ENCODE data around the gene F11R. TPM values are rescaled to one million over a fixed set of nuclear protein-coding genes. Genes with fewer than 3 reads are reported as not detected.

F11R gene
- total RNA-seq: 0.78 and 0.86 TPM in 2 replicates

DNA sequence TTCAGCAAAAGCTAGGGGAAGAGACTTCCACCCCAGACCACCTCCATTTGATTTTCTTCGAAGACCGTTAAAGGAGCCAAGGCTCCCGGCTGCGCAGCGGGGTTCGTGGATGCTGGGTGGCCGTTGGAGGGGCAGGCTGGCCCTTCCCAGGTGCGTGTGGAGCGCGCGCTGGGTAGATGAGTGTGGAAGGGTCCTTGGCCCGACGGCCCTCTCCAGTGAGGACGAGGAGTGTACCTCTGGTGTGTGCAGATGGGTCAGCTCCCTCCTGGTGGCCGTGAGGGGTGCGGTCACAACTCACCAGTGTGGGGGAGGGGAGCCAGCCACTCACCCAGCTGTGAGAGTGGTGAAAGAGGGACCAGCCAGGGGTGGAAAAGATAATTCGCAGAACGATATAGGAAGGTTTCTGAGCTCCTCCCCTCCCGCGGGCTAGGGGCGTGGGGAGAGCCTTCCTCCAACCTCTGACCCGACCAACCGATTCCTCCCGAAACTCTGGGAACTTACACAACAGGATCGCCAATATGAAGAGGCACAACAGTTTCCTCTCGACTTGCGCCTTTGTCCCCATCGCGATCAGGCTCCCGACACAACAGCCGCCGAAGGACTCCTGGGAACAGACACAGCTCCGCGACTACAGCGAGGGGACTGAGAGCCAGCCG lies at the start of gene F11R:
Gene F11R (minus strand): TSS at position 644 of the 656 bp plus-strand sequence. CDS start 79 bp downstream, at position 565.

DNA sequence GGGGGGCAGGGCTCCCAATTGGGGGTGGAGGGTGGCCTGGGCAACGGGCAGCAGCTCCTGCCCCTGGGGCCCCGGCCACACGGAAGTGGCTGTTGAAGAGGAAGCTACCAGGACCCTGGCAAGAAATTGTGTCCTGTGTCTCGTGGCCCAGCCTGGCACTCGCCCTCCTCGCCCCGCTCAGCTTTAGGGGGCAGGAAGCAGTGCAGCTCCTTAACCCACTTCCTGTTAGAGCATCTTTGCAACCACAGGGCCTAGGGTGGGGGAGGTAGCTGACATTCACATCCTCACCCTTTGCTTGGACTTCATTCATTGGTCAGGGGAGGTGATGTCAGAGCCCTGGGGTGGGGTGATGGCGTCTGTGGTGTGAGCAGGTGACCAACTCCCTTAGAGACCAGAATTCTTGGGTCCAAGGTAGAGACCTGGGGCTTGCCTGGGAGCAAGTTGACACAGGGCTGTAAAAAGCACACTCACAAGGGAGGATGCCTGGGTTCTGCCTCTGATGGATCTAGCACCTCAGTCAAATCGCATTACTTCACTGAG lies 48.8 kb upstream of the F11R start, which contains the start of gene ARHGAP30:
Gene ARHGAP30 (minus strand): TSS at position 161 of the 540 bp plus-strand sequence. CDS start 267 bp downstream, outside the sequence.

DNA sequence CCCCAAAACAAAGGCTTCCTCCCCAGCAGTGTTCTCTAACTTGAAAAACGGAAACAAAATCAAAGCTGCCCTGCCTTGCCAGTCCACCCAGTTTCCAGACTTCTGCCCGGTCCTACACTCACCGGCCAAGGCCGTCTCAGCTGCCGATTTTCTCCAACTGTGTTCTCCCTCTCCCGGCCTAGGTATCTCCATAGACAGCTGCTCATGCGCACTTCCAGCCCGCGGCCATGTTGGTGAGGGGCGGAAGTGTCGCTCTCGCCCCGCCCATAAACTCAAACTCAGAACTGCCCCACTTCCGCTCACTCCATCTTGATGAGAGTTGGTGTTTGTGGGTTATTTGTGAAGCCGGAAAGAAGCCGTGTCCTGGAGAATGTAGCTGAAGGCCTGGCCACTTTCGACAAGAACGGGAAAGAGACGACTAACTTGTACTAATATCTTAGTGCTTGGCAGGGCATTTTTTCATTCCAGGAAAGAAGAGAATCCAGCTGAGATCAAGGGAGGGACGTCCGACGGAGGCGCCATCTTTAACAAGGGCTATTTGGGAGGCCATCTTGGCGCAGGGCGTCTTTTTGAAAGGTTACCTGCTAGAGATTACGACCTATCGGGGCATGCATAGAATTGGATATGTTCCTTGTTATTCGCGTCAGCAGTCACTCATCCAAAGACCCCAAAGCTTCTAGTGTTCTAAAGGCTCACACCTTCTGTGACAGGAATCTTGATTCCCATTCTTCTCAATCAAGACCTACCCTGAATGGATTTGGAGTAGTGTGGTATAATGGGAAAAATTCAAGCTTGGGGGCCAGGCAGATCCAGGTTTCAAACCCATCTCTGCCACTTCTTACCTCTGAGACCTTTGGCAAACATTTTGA lies 25.0 kb upstream of the F11R start, which contains the start of gene USF1:
Gene USF1 (minus strand): TSS at position 242 of the 869 bp plus-strand sequence. CDS start 2,702 bp downstream, outside the sequence.

DNA sequence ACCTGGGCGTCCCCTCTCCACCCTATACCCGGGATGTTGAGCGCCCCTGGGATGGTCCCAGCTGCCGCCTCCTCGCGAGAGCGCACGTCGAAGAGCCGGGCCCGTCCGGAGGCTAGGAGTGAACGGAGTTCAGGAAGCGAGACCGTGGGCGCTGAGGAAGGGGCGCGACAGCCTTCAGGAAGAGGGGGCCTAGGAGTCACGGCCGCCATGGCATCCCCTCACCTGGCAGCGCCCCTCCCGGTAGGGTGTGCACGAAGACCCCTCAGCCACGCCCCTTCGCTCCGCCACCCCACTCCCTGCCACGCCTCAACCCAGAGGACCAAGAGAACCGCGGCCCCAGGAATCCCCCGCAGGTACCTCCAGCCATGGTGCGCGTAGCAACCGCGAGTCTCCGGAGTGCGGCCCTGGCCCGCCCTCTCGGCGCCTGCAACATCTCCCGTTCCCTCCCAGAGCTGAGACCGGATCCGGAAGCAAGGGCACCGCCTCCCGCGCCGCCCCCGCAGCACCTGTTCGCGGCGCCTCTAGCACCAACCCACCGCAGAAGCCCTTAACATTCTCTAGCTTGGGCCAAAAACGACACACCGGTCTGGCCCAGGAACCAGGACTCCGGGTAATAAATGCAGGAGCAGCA lies 17.7 kb upstream of the F11R start, which contains the start of gene TSTD1:
Gene TSTD1 (minus strand): TSS at position 442 of the 631 bp plus-strand sequence. CDS start 75 bp downstream, at position 367.

DNA sequence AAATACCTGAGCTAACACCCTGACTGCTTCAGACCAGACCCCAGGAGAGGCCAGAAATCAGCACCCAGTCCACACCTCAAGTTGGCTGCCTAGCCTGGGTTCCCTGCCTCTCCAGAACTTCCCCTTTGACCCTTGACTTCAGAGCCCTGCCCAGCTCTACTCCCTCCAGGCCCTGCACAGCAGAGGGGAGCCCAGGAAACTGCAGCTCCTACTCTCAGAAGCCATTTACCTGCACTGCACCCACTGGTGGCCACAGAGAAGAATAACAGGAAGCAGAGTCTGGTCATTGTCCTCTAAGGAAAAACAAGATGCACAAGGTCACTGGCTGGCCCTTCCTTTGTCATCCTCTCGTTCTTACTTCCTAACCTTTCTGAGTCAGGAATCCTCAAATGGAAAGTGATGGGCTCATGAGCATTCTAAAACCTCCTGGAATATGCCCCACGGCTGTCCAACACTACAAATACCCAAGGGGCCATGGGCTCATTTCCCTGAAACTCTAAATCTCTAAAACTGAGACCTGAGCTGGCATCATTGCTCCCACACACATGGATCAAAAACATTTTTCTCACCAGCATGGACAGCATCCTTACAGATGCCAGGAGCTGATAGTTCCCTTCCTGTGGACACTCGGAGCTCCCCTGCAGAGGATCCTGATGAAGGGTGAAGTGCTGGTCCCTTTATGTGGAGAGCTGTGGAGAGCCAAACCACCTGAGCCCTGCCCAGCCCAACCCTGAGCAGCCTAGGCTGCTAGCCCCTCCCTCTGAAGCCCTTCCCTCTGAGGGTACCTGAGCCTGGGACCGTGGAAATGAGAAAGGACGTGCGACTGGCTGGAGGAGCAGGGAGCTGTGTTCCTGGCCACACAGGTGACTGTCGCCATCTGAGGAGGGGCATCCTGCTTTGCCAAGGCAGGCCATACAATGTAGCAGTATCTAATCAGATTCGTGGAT lies 66.5 kb downstream of the F11R start, which contains the start of gene ITLN2:
Gene ITLN2 (minus strand): TSS at position 652 of the 947 bp plus-strand sequence. CDS start 68 bp downstream, at position 584.

Small RNAs within 50 kb of the gene (small RNA-seq; reads per million reads assigned to genes)
- gene AL591806.2: not detected

Other genes starting within 250 kb of the F11R start
- gene LY9, start 225.0 kb downstream of the F11R start, total RNA-seq: not detected in 2 replicates
- gene CD244, start 158.3 kb downstream of the F11R start, total RNA-seq: not detected in 2 replicates
- gene ITLN1, start 136.0 kb downstream of the F11R start, total RNA-seq: not detected in 2 replicates
- not detected in 2 replicates for gene ITLN2, start 66.3 kb downstream of the F11R start, total RNA-seq
- 5.6 and 6.1 TPM in 2 replicates for gene TSTD1, start 17.8 kb upstream of the F11R start, total RNA-seq
- gene USF1, start 24.8 kb upstream of the F11R start, total RNA-seq: 45.6 and 49.1 TPM in 2 replicates
- gene ARHGAP30, start 48.7 kb upstream of the F11R start, total RNA-seq: under 0.01 TPM in 1 of 2 replicates, not detected in the other
- gene NECTIN4, start 68.4 kb upstream of the F11R start, total RNA-seq: 0.13 TPM in 1 of 2 replicates, not detected in the other
- 1.4 TPM in 2 replicates for gene KLHDC9, start 77.2 kb upstream of the F11R start, total RNA-seq
- 22.2 and 23.6 TPM in 2 replicates for gene PFDN2, start 96.9 kb upstream of the F11R start, total RNA-seq
- gene NIT1, start 97.0 kb upstream of the F11R start, total RNA-seq: 19.1 and 21.4 TPM in 2 replicates
- 28.6 and 33.5 TPM in 2 replicates for gene DEDD, start 111.5 kb upstream of the F11R start, total RNA-seq
- 133 TPM in 2 replicates for gene UFC1, start 132.8 kb upstream of the F11R start, total RNA-seq
- 5.4 and 5.7 TPM in 2 replicates for gene USP21, start 138.3 kb upstream of the F11R start, total RNA-seq
- gene PPOX, start 145.3 kb upstream of the F11R start, total RNA-seq: 6.8 and 10.2 TPM in 2 replicates
- 11.2 and 16.2 TPM in 2 replicates for gene B4GALT3, start 156.4 kb upstream of the F11R start, total RNA-seq
- gene ADAMTS4, start 177.9 kb upstream of the F11R start, total RNA-seq: 0.43 and 0.52 TPM in 2 replicates
- 63.6 and 75.3 TPM in 2 replicates for gene NDUFS2, start 181.2 kb upstream of the F11R start, total RNA-seq
- gene FCER1G, start 194.1 kb upstream of the F11R start, total RNA-seq: not detected in 2 replicates
- not detected in 2 replicates for gene APOA2, start 202.5 kb upstream of the F11R start, total RNA-seq
- 7.5 and 9.4 TPM in 2 replicates for gene TOMM40L, start 204.9 kb upstream of the F11R start, total RNA-seq
- not detected in 2 replicates for gene NR1I3, start 217.1 kb upstream of the F11R start, total RNA-seq
- not detected in 2 replicates for gene PCP4L1, start 237.6 kb upstream of the F11R start, total RNA-seq

Measured in articular chondrocyte of knee joint (primary cell).